NCI-H226 (cell line): ENCODE results near the gene SHBG.

Source experiments
- DNase-seq: peaks from one replicate; pipeline ENCODE4 v3.0.0-alpha.2; 2015

SHBG gene

GRCh38 chr17:7650509-7651096, 20.7 kb downstream of the SHBG start, which contains the start of gene ATP1B2:
Gene ATP1B2 (plus strand): TSS chr17:7650926. CDS start chr17:7651519, 593 bp downstream.
- DNase-seq = peak; percentile 32

DNA sequence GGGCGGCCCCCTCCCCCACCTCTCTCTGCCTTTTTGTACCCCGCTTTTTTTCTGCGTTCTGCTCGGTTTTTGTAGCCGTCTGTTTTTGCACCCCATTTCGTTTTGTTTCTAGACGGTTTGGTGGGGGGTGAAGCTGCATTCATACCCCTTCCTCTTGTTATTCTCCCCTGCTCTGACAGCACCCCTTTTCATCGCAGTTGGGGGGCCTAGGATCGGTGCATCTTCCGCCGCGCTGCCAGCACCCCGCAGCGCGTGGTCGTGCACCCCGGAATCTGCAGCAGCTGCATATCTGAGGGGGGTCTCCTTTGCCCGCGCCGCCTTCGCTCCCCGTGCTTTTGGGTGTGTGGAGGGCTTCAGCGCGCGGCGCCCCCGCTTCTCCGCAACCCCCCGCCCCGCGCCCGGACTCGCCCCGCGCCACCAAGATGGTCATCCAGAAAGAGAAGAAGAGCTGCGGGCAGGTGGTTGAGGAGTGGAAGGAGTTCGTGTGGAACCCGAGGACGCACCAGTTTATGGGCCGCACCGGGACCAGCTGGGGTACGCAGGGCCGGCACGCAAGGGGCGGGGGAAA, 21.2 kb downstream of the SHBG start:
- no peak for DNase-seq

DNA sequence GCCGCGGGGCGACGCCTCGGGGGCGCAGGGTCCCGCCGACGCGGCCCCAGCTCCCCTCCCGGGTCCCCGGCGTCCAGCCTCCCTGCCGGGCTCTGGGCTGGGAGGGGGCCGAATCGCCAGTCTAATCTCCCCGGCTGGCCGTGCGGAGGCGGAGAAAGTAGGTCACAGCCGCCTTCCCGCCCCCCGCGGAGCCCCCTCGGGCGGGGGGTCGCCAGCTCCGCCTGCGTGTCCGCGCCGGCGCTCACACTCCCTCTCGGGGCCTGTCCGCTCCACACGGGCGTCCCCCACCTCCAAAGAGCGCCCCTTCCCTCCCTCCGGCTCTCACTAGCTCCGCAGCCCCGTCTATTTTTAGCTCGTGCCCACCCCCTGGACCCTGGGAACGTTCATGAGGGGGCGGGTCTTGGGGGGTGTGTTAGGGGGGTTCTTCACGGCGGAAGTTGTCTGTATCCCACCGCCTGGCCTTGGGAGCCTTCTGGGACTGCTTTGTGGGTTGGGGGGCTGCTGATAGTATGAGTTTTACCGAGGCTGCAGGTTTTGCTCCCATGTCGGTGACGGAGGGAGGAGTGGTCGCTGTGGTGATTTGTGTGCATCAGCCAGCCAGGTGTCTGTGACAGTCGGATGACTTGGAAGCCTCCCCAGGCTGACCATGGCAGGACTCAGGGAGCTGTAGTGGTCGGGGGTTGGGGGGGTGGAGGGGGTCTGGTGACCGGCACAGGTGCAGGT, 21.9 kb downstream of the SHBG start:
- no peak for DNase-seq

DNA sequence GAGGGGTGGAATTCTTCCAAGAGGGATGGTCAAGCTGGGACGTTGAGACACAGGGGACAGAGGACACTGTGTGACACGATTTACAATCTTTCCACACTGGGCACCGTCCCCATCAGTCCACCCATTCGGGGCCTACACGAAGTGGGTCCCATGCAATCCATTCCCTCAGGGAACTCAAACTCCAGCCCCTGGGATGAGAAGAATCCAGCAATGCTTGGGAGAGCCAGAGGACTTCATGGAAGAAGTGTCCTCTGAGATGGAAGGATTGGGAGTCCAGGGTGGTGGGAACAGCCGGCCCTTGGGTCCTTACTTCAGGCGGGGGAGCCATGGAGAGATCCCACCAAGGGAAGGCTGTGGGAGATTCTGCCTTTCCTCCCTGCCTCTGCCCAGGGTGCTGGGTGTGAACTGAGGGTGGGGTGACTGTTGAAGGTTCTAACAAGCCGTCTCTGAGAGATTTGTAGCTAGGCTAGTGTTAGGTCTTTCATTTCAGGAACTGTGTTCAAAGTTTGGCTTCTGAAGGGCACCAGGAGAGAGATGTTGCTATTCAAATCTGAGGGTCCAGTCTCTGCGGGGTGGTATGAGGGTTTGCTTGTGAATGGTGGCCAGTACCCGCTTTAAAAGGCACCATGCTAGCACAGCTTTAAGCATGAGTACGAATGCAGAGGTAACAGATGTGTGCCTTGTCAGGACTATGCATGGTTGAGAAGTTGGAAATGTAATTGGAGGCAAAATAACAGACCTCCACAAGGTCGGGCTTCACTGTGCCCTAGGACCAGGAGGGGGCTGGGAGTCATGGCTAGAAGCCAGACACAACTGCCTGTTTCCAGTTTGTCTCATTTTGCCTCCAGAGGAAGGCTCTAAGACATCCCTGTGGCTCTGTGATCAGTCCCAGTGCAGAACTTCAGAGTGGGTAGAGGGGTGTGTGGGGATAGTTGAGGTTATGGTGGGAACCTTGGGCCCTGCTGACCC, 22.7 kb downstream of the SHBG start:
- no peak for DNase-seq

- no peak for DNase-seq
Measured at GRCh38 chr17:7654832-7655540, 25.1 kb downstream of the SHBG start.

GRCh38 chr17:7655541-7655840, 25.6 kb downstream of the SHBG start:
- no peak for DNase-seq

GRCh38 chr17:7656958-7657609, 27.1 kb downstream of the SHBG start:
- DNase-seq = no peak

- DNase-seq = no peak
Measured at GRCh38 chr17:7667656-7668406, 37.9 kb downstream of the SHBG start.

DNA sequence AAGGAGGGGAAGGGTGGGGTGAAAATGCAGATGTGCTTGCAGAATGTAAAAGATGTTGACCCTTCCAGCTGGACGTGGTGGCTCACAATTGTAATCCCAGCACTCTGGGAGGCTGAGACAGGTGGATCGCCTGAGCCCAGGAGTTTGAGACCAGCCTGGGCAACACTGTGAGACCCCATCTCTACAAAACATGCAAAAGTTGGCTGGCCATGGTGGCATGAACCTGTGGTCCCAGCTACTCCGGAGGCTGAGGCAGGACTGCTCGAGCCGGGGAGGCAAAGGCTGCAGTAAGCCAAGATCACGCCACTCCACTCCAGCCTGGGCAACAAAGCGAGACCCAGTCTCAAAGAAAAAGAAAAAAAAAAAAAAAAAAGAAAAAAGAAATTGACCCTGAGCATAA, 38.5 kb downstream of the SHBG start:
- DNase-seq = no peak

GRCh38 chr17:7673239-7673638, 43.3 kb downstream of the SHBG start:
- no peak for DNase-seq

DNA sequence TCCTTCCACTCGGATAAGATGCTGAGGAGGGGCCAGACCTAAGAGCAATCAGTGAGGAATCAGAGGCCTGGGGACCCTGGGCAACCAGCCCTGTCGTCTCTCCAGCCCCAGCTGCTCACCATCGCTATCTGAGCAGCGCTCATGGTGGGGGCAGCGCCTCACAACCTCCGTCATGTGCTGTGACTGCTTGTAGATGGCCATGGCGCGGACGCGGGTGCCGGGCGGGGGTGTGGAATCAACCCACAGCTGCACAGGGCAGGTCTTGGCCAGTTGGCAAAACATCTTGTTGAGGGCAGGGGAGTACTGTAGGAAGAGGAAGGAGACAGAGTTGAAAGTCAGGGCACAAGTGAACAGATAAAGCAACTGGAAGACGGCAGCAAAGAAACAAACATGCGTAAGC, 45.0 kb downstream of the SHBG start:
- no peak for DNase-seq

DNA sequence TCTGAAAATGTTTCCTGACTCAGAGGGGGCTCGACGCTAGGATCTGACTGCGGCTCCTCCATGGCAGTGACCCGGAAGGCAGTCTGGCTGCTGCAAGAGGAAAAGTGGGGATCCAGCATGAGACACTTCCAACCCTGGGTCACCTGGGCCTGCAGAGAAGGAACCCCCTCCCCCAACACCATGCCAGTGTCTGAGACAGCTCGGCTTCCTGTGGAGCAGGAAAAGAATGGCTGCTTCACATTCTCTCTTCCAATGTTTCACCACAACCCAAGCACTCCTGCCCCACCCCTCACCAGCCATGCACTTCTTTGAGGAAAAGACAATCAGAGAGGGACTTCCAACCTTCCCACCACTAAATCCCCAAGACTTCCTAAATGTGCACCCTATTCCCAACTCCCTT, 46.6 kb downstream of the SHBG start:
- DNase-seq = no peak

DNA sequence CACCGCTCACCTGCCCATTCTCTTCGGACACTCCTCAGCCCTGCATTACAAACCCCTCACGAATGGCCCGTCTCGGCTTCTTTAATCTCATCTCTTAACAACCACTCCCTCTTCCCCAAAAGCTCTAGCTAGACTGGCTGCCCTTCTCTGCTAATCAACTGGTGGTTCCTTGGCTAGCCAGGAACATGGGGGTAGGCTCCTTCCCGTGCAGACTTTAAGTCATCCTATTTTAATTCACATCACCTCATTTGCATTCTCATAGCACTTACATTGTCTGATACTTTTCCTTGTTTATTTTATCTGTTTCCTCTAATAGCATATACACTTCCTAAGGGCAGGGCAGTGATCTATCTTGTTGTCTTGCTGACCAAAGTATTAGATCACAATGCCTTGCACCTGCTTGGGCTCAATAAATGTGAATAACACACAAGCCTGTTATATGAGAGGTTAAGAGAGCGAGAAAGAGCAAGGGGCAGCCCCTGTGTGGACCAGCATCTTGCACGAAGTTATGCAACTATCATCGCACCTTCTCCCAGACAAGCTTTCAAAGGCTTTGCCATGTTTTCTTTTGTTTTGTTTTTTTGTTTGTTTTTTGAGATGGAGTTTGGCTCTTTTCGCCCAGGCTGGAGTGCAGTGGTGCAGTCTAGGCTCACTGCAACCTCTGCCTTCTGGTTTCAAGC, 47.6 kb downstream of the SHBG start:
- no peak for DNase-seq
